Activated B cell treated with CpG ODN at 0.5 μM for 24 hours (primary cell): Measurements from ENCODE around the gene BSCL2. TPM values are rescaled to one million over a fixed set of nuclear protein-coding genes. Genes with fewer than 3 reads are reported as not detected.
"Not testable (repeated sequence)": the region's sequence is repeated elsewhere in the genome, so short reads cannot be mapped to it uniquely, and the experiment has no call there.

ENCODE experiments used
- ATAC-seq: fragments of 200-7000 bp; cut with Tn5 transposase; one replicate; pipeline ENCODE4 v1.10.0; 2021; ENCODE audit warnings: low read depth, mild to moderate bottlenecking, moderate library complexity
- CTCF ChIA-PET: fragments of 350-600 bp; sonication (Branson Sonifier 250); formaldehyde crosslinking; loops from one replicate; lab custom pipeline; 2021; ENCODE audit warnings: antibody characterized with exemption; lab: Charles Lee
- POLR2A ChIA-PET: fragments of 350-600 bp; sonication (Branson Sonifier 250); formaldehyde crosslinking; loops from one replicate; lab custom pipeline; 2021; ENCODE audit warnings: antibody characterized with exemption; lab: Charles Lee
- DNase-seq: peaks from one replicate; pipeline ENCODE4 v3.0.0; 2022
- H3K27ac Mint-ChIP-seq: one replicate; pipeline ENCODE4 v1.8.0; 2020; ENCODE audit warnings: mixed read lengths
- H3K27me3 Mint-ChIP-seq: one replicate; pipeline ENCODE4 v1.8.0; 2021; ENCODE audit warnings: mixed read lengths
- H3K36me3 Mint-ChIP-seq: one replicate; pipeline ENCODE4 v1.8.0; 2021; ENCODE audit warnings: low read depth, mixed read lengths
- H3K4me1 Mint-ChIP-seq: one replicate; pipeline ENCODE4 v1.8.0; 2021; ENCODE audit warnings: mixed read lengths
- H3K4me3 Mint-ChIP-seq: one replicate; pipeline ENCODE4 v1.8.0; 2020; ENCODE audit warnings: mild to moderate bottlenecking, mixed read lengths
- H3K9me3 Mint-ChIP-seq: one replicate; pipeline ENCODE4 v1.8.0; 2020; ENCODE audit warnings: mixed read lengths
- intact Hi-C: fragments of 100-400 bp; cut with micrococcal nuclease; formaldehyde crosslinking; loops from one replicate; pipeline ENCODE4 v1.15.1; 2024
- total RNA-seq: library from RNA; stranded (reverse); gene quantifications from 2 replicates; pipeline ENCODE4 v1.2.3, GENCODE V29; 2022
- TF ChIP-seq, protein P1 (sequence below): fragments of 200-600 bp; IDR thresholded peaks from one replicate; pipeline ENCODE4 v1.8.0; 2022; ENCODE audit warnings: antibody characterized with exemption, mild to moderate bottlenecking

The BSCL2 gene
- total RNA-seq, 1 donor from 2014 or later = 18.6 TPM

DNA sequence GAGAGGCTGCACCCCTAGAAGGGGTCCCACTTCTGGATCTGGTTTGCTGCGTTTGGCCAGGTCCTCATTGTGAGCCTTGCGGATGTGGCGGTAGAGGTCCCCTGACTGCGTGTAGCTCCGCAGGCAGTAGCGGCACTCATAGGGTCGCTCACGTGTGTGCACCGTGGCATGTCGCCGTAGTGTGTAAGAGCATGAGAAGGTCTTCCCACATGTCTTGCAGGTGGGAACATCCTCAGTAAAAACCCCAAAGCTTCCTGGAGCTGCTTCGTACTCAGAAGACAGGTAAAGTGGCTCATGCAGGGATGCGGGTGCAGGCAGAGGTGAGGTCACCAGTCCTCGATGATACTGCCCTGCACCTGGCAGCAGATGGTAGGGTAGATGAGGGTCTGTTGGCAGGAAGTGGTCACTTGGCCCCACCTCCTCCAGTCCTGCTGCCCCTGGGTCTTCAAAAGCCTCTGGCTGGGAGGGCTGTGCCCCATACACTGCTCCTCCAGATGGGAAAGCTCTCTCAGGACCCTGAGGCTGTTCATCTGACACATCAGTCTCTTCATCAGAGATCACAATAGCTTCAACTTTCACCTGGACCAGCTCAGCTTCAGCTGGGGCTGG, 45.1 kb upstream of the BSCL2 start:
- H3K4me1 Mint-ChIP-seq = peaks cover 22% of the 10 kb centered on the region
- intact Hi-C loops = loop anchor here (5.0 kb wide), 2 partner anchors 180 to 630 kb away; partner anchors contain the start of genes EEF1G and INCENP
- ChIA-PET POLR2A (interaction anchor here (0.6 to 5.1 kb wide), 10 partner anchors 10 to 130 kb away, joined by 3 to 193 read pairs (median 42); partner anchors contain the start of genes C11orf98, CSKMT, HNRNPUL2 and POLR2G), CTCF (interaction anchor here (0.6 to 2.4 kb wide), 2 partner anchors 10 to 129 kb away, joined by 3 to 6 read pairs; partner anchors contain the start of genes POLR2G and SLC3A2)
- ATAC-seq = no peak
- TF ChIP-seq, protein P1, sequence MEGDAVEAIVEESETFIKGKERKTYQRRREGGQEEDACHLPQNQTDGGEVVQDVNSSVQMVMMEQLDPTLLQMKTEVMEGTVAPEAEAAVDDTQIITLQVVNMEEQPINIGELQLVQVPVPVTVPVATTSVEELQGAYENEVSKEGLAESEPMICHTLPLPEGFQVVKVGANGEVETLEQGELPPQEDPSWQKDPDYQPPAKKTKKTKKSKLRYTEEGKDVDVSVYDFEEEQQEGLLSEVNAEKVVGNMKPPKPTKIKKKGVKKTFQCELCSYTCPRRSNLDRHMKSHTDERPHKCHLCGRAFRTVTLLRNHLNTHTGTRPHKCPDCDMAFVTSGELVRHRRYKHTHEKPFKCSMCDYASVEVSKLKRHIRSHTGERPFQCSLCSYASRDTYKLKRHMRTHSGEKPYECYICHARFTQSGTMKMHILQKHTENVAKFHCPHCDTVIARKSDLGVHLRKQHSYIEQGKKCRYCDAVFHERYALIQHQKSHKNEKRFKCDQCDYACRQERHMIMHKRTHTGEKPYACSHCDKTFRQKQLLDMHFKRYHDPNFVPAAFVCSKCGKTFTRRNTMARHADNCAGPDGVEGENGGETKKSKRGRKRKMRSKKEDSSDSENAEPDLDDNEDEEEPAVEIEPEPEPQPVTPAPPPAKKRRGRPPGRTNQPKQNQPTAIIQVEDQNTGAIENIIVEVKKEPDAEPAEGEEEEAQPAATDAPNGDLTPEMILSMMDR = no peak
- H3K9me3 Mint-ChIP-seq = no peaks in the 10 kb centered on the region
- no peak overlapping the region for H3K27ac Mint-ChIP-seq
- H3K27me3 Mint-ChIP-seq = no peaks in the 10 kb centered on the region
- no peak overlapping the region for H3K4me3 Mint-ChIP-seq
- DNase-seq = no peak
- peaks cover 28% of the 10 kb centered on the region for H3K36me3 Mint-ChIP-seq

DNA sequence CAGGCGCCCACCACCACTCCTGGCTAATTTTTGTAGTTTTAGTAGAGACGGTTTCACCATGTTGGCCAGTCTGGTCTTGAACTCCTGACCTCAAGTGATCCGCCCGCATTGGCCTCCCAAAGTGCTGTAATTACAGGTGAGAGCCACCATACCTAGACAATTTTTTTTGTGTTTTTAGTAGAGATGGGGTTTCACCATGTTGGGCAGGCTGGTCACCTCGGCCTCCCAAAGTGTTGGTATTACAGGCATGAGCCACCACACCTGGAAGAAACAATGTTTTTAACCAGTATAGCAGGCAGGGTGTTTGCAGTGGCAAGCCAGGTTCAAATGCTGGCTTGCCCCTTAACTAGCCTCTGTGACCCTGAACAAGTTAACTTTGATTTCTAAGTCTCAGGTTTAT, 42.7 kb upstream of the BSCL2 start:
- Mint-ChIP-seq H3K4me1 (peaks cover 22% of the 10 kb centered on the region), H3K36me3 (peaks cover 28% of the 10 kb centered on the region)
- ATAC-seq, H3K4me3 Mint-ChIP-seq, H3K9me3 Mint-ChIP-seq, H3K27me3 Mint-ChIP-seq, CTCF ChIA-PET, H3K27ac Mint-ChIP-seq, DNase-seq: not testable (repeated sequence)
- POLR2A ChIA-PET = interaction anchor here (1.2 kb wide), 1 partner anchor 22 kb away, joined by 3 read pairs; the partner anchor contains the start of gene HNRNPUL2
- intact Hi-C loops = loop anchor here (5.0 kb wide), 2 partner anchors 178 to 628 kb away; partner anchors contain the start of genes EEF1G and INCENP

DNA sequence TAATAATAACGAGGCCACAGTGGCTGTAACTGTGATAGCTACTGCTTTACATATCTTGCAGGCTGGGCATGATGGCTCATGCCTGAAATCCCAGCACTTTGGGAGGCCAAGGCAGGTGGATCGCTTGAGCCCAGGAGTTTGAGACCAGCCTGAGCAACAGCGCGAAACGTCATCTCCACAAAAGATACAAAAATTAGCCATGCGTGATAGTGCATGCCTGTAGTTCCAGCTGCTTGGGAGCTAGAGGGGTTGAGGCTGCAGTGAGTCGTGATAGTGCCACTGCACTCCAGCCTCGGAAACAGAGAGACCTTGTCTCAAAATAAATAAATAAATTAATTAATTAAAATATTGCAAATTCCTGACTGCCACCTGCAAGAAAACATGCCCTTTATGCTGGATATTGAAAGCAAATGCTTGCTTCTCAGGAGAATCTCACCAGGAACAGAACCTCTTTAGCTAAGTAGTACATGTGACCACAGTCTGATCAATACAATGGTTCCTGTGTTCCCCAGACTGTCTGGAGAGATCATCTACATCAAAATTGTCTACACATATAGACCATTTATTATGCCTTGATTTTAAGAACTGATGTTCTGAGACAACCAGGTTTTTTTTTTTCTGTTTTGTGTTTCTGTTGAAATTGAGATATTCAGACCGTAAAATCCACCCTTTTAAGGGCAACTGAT, 40.4 kb upstream of the BSCL2 start:
- H3K4me3 Mint-ChIP-seq = no peak overlapping the region
- H3K9me3 Mint-ChIP-seq = no peaks in the 10 kb centered on the region
- DNase-seq (no peak), ATAC-seq (no peak)
- peaks cover 5% of the 10 kb centered on the region for H3K4me1 Mint-ChIP-seq
- TF ChIP-seq, protein P1 = no peak
- H3K27me3 Mint-ChIP-seq = no peaks in the 10 kb centered on the region
- H3K27ac Mint-ChIP-seq = no peak overlapping the region
- peaks cover 18% of the 10 kb centered on the region for H3K36me3 Mint-ChIP-seq
- POLR2A ChIA-PET = interaction anchor here (0.6 to 1.0 kb wide), 2 partner anchors 20 to 371 kb away, joined by 4 to 12 read pairs; partner anchors contain the start of gene HNRNPUL2
- CTCF ChIA-PET = no interaction called here
- intact Hi-C loops = no loop called here

DNA sequence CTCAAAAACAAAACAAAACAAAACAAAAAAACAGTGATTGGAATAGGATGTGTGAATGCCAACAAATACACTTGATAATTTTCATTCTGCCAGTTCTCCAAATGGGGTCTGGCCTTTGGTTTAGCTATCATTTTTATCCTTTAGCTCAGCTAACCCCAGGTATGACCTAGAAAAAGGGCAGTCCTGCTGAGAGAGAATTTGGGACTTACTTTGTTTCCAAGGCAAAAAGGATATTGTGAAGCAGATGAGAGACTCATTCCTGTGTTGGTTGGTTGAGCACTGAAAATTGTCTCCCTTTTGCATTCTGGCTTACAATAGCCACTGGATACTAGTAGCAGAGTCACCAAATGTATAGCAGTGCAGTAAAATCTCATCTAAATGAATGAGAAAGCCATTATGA, 30.0 kb upstream of the BSCL2 start:
- ChIA-PET POLR2A (interaction anchor here (0.6 to 1.3 kb wide), 4 partner anchors 9 to 69 kb away, joined by 3 read pairs; partner anchors contain the start of genes HNRNPUL2, TTC9C and ZBTB3), CTCF (no interaction called here)
- no peaks in the 10 kb centered on the region for H3K27me3 Mint-ChIP-seq
- no peaks in the 10 kb centered on the region for H3K9me3 Mint-ChIP-seq
- peaks cover 60% of the 10 kb centered on the region for H3K36me3 Mint-ChIP-seq
- H3K4me1 Mint-ChIP-seq = peaks cover 9% of the 10 kb centered on the region
- ATAC-seq = no peak
- intact Hi-C loops = no loop called here
- no peak overlapping the region for H3K27ac Mint-ChIP-seq
- no peak for DNase-seq
- no peak overlapping the region for H3K4me3 Mint-ChIP-seq
- TF ChIP-seq, protein P1 = no peak

DNA sequence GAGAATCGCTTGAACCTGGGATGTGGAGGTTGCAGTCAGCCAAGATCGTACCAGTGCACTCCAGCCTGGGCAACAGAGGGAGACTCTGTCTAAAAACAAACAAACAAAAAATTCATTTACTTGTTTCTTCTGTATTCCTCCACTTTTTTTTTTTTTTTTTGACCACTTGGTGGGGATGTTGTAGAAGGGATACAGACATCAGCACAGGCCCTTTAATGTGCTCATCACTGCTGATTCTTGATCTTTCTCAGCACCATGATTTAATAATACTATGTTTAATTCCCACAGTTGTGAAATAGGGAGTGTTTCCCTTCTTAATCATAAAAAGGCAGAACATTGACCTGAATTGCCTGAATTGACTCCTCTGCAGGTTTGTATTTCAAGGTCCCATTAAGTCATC, 25.6 kb upstream of the BSCL2 start:
- no peak for DNase-seq
- TF ChIP-seq, protein P1 = no peak
- Mint-ChIP-seq H3K4me3 (no peak overlapping the region), H3K27me3 (no peaks in the 10 kb centered on the region), H3K9me3 (no peaks in the 10 kb centered on the region), H3K27ac (no peak overlapping the region), H3K36me3 (peaks cover 46% of the 10 kb centered on the region), H3K4me1 (peaks cover 28% of the 10 kb centered on the region)
- ChIA-PET CTCF (no interaction called here), POLR2A (interaction anchor here (0.7 to 0.8 kb wide), 4 partner anchors 72 to 602 kb away, joined by 4 to 5 read pairs (median 5); partner anchors contain the start of genes NXF1 and WDR74)
- intact Hi-C loops = no loop called here
- ATAC-seq = no peak

DNA sequence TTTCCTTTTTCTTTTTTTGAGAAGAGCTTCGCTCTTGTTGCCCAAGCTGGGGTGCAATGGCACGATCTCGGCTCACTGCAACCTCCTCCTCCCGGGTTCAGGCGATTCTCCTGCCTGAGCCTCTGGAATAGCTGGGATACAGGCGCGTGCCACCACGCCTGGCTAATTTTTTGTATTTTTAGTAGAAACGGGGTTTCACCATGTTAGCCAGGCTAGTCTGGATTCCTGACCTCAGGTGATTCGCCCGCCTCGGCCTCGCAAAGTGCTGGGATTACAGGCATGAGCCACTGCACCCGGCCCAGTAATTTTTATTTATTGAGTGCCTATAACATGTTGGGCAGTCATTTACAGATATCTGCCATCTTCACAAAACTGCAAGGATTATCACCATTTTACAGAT, 22.9 kb upstream of the BSCL2 start:
- H3K27me3 Mint-ChIP-seq, H3K27ac Mint-ChIP-seq, H3K9me3 Mint-ChIP-seq, DNase-seq, intact Hi-C loops, ATAC-seq: not testable (repeated sequence)
- ChIA-PET CTCF (interaction anchor here (1.1 kb wide), 1 partner anchor 24 kb away, joined by 4 read pairs; the partner anchor contains the start of gene ZBTB3), POLR2A (interaction anchor here (0.6 to 8.9 kb wide), 17 partner anchors 9 to 156 kb away, joined by 3 to 193 read pairs (median 47); partner anchors contain the start of genes BSCL2, C11orf98, CSKMT and GNG3)
- Mint-ChIP-seq H3K36me3 (peaks cover 52% of the 10 kb centered on the region), H3K4me1 (peaks cover 43% of the 10 kb centered on the region), H3K4me3 (peak overlapping the region; percentile 60)
